Measurements from ENCODE around the gene PTPRC.
"Not testable (repeated sequence)": the region's sequence is repeated elsewhere in the genome, so short reads cannot be mapped to it uniquely, and the experiment has no call there.

Gene PTPRC, protein sequence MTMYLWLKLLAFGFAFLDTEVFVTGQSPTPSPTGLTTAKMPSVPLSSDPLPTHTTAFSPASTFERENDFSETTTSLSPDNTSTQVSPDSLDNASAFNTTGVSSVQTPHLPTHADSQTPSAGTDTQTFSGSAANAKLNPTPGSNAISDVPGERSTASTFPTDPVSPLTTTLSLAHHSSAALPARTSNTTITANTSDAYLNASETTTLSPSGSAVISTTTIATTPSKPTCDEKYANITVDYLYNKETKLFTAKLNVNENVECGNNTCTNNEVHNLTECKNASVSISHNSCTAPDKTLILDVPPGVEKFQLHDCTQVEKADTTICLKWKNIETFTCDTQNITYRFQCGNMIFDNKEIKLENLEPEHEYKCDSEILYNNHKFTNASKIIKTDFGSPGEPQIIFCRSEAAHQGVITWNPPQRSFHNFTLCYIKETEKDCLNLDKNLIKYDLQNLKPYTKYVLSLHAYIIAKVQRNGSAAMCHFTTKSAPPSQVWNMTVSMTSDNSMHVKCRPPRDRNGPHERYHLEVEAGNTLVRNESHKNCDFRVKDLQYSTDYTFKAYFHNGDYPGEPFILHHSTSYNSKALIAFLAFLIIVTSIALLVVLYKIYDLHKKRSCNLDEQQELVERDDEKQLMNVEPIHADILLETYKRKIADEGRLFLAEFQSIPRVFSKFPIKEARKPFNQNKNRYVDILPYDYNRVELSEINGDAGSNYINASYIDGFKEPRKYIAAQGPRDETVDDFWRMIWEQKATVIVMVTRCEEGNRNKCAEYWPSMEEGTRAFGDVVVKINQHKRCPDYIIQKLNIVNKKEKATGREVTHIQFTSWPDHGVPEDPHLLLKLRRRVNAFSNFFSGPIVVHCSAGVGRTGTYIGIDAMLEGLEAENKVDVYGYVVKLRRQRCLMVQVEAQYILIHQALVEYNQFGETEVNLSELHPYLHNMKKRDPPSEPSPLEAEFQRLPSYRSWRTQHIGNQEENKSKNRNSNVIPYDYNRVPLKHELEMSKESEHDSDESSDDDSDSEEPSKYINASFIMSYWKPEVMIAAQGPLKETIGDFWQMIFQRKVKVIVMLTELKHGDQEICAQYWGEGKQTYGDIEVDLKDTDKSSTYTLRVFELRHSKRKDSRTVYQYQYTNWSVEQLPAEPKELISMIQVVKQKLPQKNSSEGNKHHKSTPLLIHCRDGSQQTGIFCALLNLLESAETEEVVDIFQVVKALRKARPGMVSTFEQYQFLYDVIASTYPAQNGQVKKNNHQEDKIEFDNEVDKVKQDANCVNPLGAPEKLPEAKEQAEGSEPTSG (N-terminal part only)

DNA sequence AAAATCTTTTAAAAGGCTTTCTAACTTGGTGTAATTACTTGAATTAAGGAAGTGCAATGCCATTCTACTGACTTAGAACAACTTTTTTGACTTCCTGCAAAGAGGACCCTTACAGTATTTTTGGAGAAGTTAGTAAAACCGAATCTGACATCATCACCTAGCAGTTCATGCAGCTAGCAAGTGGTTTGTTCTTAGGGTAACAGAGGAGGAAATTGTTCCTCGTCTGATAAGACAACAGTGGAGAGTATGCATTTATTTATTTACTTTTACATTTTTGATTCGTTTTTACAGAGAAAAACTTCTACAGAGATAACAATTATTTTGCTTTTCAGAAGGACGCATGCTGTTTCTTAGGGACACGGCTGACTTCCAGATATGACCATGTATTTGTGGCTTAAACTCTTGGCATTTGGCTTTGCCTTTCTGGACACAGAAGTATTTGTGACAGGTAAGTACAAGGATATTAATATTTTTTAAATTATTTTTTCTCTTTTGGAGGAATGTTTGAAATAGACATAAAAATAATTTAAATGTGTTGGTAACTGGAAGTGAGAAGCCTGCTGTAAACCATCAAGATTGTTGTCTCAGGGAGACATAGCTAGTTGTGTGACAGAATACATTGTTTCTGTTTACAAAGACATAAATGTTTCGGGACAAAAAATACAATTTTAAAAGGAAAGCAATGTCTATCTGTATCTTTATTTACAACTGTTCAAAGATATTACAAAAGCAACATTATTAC, at the start of gene PTPRC:
Gene PTPRC (plus strand): TSS at position 147 of the 742 bp plus-strand sequence. CDS start 229 bp downstream, at position 376.
- DNase-seq (ENCODE audit: low spot score), result no peak

DNA sequence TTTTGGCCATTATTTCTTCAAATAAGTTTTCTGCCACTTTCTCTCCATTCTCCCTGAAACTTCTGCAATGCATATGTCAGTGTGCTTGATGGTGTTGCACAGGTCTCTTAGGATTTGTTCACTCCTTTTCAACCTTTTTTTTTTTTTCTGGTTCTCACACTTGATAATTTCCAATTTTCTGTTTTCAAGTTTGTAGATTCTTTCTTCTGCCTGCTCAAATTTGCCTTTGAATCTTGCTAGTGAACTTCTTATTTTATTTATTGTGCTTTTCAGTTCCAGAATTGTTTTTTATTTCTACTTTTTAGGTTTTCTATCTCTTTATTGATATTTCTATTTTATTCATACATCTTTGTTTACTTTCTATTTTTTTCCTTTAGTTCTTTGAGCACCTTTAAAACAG, 48.4 kb upstream of the PTPRC start:
- no peak for DNase-seq (ENCODE audit: low spot score)

DNA sequence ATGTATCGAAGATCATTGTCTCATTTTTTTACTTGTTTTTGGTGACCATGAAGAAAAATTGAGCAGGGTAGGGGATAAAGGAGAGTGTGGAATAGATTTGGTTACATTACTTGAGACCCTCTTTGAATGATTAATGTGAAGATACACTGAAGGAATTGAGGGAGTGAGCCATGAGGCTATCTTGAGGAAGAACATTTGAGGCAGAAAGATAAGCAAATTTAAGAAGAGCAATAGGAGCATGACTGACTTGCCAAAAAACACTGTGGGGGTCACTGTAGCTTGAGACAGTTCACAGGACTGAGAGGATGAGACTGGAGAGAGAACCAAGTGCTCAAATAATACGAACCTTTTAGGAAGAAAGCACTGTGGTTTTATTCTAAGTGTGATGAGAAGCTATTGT, 43.1 kb upstream of the PTPRC start:
- no peak for DNase-seq (ENCODE audit: low spot score)

DNA sequence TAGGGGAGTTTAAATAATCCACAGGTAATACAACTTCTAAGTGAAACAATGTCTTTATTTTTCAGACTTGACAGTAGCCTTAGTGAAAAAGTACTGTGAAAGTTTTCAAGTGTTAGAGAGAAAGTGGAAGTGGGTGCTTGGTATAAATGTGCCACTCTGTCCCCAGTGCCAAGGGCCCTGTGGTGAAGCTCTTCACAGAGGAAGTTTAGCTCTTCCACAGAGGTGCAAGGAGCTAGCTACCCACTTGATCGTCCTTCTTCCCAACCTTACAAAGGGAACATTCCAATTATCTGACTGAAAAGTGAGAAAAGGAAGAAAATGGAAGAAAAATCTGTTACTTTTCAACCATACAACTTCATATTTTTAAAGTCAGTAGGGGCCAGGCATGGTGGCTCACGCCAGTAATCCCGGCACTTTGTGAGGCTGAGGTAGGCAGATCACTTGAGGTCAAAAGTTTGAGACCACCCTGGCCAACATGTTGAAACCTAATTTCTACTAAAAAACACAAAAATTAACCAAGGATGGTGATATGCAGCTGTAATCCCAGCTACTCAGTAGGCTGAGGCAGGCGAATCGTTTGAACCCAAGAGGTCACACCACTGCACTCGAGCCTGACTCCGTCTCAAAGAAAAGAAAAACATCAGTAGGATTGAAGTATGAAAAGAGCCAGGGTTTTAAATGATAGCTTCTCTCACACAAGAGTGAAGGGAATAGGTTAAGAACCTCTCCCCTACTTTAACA, 41.0 kb upstream of the PTPRC start:
- no peak for DNase-seq (ENCODE audit: low spot score)

DNA sequence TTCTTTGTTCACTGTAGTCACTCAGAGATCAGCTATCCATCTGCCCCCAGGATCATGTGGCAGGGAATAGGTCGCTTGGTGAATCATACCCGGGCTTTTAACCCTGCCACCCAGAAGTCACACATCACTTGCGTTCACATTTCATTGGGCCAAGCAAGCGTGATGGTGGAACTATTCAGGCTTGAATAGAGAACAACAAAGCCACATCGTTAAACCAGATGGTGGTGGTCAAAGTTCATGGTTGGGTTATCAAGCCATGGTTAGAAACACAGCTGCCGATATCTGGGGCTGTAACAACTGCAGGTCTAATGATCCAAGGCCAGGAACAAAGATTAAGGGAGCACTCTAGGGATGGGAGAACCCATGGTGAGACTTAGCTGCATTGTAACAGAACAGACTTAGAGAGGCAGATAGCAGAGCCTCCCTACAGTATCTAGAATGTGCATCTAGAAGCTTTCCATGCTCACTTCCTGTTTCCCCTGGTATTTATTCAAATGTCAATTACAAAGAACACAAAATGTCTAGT, 40.0 kb upstream of the PTPRC start:
- DNase-seq (ENCODE audit: low spot score), result peak; percentile 51

DNA sequence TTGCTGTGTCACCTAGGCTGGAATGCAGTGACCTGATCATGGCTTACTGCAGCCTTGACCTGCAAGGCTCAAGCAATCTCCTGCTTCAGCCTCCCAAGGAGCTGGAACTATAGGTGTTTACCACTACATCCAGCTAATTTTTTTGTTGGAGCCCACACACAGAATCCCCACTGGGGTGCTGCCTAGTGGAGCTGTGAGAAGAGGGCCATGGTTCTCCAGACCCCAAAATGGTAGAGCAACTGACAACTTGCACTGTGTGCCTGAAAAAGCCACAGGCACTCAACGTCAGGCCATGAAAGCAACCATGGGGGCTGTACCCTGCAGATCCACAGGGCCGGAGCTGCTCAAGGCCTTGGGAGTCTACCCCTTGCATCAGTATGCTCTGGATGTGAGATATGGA, 39.1 kb upstream of the PTPRC start:
- DNase-seq (ENCODE audit: low spot score), result no peak

DNA sequence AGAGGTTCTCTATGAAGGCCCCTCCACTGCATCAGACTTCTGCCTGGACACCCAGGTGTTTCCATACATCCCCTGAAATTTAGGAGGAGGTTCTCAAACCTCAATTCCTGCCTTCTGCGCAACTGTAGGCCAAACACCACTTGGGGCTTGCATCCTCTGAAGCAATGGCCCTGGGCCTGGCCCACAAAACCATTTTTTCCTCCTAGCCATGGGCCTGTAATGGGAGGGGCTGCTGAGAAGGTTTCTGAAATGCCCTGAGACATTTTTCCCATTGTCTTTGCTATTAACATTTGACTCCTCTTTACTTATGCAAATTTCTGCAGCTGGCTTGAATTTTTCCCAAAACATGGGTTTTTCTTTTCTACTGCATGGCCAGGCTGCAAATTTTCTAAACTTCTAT, 37.9 kb upstream of the PTPRC start:
- DNase-seq (ENCODE audit: low spot score), result no peak

DNA sequence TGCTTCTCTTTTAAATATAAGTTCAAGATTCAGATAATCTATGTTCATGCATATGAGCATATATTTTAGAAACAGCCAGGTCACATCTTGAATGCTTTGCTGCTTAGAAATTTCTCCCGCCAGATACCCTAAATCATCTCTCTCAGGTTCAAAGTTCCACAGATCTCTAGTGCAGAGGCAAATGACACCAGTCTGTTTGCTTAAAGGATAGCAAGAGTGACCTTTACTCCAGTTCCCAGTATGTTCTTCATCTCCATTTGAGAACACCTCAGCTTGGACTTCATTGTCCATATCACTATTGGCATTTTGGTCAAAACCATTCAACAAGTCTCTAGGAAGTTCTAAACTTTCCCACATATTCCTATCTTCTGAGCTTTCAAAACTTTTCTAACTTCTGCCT, 37.5 kb upstream of the PTPRC start:
- not testable (repeated sequence) for DNase-seq (ENCODE audit: low spot score)

DNA sequence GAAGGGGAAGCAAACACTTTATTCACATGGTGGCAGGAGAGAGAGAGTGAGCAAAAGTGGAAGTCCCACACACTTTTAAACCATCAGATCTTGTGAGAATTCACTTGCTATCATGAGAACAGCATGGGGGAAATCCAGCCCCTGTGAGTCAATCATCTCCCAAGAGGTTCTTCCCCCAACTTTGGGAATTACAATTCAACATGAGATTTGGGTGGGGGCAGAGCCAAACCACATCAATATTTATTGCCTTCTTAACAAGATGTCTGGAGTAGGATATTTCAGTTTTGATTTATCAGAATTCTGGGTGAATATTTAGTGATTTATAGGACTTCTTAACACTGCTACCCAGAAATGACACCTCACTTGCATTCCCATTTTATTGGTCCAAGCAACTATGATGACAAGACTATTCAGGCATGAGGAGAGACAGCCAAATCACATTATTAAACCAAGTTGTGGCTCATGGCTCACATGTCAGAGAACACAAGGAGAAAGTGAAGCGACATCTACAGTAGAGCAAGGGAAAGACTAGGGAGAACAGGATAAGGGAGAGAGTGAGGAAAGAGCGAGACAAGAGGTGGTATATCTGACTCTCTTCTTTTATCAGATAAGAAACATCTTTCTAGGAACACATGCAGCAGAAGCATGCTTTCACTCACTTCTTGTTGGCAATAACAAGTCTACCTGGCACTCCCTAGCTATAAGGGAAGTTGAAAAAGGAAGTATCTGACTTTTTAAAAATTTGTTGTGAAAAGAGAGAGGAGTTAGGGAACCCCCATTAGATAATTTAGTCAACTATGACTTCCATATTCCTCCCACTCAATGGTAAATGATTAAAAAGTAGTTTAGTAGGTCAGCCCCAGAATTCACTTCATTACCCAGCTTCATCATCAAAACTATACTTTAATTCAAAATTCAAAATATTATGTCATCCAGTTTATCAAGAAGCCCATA, 36.6 kb upstream of the PTPRC start:
- DNase-seq (ENCODE audit: low spot score), result no peak

DNA sequence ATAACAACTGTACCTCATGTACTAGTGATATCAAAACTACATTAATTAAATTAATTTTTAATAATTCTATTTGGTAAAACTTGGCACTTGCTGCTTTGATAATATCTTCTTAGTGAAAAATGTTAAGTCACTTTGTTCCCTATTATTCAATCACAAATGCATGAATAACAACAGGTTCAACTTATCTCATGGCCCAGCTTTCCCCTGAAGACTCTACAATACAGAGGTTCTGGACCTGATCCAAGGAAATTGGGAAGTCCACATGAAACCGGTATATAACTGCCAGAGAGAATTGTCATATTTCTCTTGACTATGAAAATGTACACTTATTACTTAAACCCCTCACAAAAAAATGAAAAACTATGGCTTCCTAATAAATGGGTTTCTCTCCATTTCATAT, 33.9 kb upstream of the PTPRC start:
- no peak for DNase-seq (ENCODE audit: low spot score)

DNA sequence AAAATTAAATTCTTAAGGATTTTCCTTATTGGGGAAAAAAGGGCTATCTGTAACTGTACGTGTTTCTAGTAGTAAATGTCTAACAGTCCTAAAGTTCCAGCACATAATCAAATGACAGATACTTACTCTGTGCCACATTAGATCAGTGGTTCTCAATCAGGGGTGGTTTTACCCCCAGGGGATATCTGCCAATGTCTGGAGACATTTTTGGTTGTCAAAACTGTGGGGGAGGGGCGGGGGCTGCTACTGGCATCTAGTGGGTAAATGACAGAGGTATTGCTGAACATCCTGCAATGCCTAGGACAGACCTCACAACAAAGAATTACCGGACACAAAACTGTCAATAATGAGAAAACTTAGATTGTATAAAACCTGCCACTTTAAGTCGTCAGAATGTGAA, 33.4 kb upstream of the PTPRC start:
- DNase-seq (ENCODE audit: low spot score), result no peak

DNA sequence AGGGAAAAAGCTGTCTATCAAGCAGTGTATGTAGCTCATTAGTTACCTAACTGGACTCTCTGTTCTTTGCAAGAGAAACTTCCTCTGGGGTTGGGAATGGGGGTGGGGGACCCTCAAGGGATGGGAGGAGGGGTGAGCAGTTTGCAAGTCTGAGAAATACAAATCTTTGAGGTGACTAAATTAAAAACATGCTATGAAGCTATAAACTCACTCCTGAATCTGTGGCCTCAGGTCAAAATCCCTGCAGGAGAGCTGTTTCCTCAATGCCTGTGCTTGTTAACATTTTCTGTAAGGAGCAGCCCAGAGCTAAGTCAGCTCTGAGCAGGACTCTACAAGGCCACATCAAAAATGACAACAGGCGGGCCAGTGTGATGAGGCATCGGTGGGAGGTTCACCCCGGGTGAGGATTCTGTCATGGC, 32.8 kb upstream of the PTPRC start:
- DNase-seq (ENCODE audit: low spot score), result no peak

DNA sequence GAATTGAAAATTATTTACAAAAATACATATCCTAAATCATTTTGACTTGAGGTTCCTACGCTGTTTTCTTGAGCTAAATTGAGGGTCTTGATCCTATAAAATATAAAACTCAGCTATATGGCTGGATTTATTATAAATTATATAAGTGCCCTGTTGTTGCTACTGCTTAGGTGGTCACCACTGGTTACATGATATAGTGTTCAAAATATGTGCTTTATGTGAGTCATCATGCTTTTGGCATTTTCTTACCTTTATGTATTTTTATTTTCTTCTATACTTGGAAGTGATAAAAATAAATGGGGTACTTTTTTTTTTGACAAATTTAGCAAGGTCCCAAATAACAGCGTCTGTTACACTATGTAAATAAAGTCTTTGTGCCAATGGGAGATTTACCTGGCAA, 31.1 kb upstream of the PTPRC start:
- DNase-seq (ENCODE audit: low spot score), result no peak

DNA sequence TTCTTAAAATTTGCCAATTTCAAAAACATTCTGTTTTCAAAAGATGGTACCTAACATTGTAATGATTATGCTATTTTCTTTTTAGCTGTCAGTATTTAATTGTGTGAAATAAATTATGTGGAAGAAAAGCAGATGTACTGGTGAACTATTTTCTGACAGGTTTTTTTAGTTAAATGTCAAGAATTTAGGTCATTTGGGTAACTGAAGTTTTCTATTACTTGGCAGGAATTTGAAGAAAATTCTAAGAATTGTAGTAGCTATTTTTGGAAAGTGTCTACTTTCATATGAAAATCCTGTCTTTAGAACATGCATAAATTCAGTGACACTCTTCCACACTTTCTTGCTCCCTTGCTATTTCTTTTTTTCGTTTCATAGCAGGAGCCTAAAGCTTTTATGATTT, 28.5 kb upstream of the PTPRC start:
- DNase-seq (ENCODE audit: low spot score), result no peak

DNA sequence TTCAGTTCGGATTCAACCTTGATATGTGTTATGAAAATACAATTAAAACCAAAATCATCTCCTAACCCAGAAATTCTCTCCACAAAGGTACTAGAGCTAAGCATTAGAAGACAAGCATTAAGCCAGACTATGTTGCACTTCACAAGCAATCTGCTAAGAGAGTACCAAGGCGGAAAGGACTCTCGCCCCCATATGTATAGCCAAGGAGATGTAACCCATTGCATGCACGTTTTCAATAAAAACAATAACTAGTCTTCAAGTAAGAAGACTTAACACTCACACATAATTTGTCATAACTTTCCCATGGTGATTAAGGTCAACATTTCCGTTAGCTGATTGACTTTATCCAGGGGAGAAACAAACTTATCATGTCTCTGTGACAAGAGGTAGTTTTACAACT, 27.6 kb upstream of the PTPRC start:
- DNase-seq (ENCODE audit: low spot score), result no peak

DNA sequence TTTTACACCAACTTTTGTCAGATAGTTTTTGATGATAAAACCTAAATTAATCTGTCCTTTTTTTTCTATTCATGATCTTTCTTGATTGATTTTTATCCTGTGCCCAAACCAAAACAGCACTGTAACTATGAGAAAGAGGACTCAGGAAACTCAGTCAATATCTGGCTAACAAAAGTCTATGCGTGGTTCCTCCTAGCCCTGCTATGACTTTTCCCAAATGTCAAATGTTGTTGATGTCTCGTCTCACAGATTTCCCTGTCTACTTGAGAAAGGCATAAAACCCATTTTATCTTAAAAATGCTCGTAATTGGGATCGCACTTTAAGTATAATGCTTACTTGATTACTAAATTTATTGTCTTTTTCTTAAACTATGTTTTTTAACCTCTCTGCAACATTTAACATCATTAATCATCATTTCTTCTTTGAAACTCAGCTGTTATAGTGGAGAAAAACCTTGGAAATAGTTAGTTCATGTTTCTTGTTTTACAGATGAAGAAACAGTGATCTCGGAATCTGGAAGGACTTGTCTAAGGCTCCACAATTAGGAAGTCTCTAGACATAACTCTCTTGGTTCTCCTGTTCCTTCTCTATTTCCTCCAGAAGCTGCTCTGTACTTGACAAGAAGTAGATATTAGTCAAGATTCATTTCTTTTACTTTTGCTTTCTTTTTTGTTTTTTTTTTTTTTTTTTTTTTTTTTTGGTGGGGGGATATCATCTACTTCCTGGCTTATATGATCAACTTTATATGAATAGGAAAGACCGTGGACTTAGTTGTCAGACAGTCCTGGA, 26.2 kb upstream of the PTPRC start:
- no peak for DNase-seq (ENCODE audit: low spot score)

DNA sequence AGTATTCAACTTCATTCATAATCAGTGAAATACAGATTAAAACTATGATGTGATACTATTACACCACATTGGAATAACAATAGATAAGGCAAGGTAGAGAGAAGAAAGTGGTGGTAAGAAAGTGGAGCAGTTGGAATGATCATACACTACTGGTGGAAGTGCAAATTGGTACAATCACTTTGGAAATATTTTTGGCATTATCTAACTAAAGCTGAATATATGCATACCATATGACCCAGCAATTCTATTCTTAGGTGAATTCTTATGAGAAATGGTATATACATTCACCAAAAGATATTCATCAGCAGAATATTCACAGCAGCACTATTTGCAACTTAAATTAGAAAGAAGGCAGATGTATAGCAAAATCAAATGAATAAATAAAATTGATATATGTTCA, 21.4 kb upstream of the PTPRC start:
- no peak for DNase-seq (ENCODE audit: low spot score)

DNA sequence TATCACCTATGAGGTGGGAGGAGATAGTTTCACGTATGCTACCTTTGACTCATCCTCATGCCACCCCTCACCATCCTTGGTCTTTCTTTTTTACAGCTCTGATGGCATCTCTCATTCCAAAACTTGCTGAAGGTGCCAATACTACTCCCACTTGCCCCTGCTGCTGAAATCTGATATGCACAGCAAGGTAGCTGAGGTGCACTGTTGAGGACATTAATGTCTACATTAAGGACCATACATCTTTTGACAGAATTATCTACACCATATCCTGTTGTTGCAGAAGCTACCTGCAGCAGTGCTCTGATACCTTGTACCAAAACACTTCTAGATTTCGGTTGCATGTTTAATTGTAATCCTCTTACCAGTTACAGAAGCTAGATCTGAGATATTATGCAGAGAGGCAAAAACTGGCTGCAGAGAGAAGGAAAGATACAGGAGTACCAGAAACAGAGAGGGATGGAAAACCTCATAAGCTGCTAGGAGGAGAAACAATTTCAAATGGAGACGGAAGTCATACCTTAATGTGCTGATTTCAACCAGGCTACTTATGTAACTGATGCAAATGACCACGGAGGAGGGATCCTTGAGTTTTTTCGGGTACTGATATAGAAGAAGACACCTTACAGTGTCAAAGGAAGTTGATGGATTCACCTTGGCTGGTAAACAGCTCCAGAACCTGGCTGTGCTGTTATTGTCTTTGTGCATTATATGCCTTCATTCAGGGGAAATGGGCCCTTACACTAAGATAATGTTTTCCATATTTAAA, 19.3 kb upstream of the PTPRC start:
- DNase-seq (ENCODE audit: low spot score), result no peak

All from SW480 (cell line).